Endothelial cell of umbilical vein (primary cell): Measurements from ENCODE around the gene AFF4. TPM values are rescaled to one million over a fixed set of nuclear protein-coding genes. Genes with fewer than 3 reads are reported as not detected.

Experiments used
- BruUV-seq: library from RNA; stranded (reverse); fragments of 400-500 nt; replicated peaks from 2 replicates; lab custom pipeline; 2021; lab: Mats Ljungman, UMichigan
- CTCF ChIA-PET: fragments of 300-600, 350-600 bp; sonication (Branson Sonifier 250); formaldehyde crosslinking; loops from one replicate; lab custom pipeline; 2021; ENCODE audit warnings: antibody characterized with exemption, inconsistent platforms; lab: Charles Lee
- POLR2A ChIA-PET: fragments of 300-600, 350-600 bp; sonication (Branson Sonifier 250); formaldehyde crosslinking; loops from one replicate; lab custom pipeline; 2021; ENCODE audit warnings: antibody characterized with exemption, inconsistent platforms; lab: Charles Lee
- DNase-seq: peaks from one replicate; pipeline ENCODE4 v3.0.0-alpha.2; 2011; ENCODE audit warnings: low read depth, low spot score
- FAIRE-seq: peaks from 2 replicates; lab custom pipeline; 2011; peaks lifted over from hg19 to GRCh38; lab: Jason Lieb, UNC
- H2AFZ ChIP-seq: 2 replicates; pipeline ENCODE4 v1.6.0; 2012; ENCODE audit warnings: low read depth, low read length, control low read depth, inconsistent platforms
- H3K27ac ChIP-seq: 2 replicates; pipeline ENCODE4 v1.5.1; 2011; ENCODE audit warnings: low read depth, mild to moderate bottlenecking, control low read depth, low read length, moderate library complexity; ENCODE audit not compliant: insufficient read depth
- H3K27me3 ChIP-seq, 2 experiments: 2 replicates each; pipeline versions ENCODE4 v1.6.0 to v1.6.1; 2011; ENCODE audit warnings: low read length in 2 of 2, mixed read lengths in 1 of 2; ENCODE audit not compliant: control insufficient read depth in 2 of 2, insufficient read depth in 2 of 2
- H3K36me3 ChIP-seq, 2 experiments: 2 replicates in 1 of 2; 3 replicates in 1 of 2; pipeline ENCODE4 v1.5.1; 2011; ENCODE audit warnings: low read length in 2 of 2, mild to moderate bottlenecking in 1 of 2, moderate library complexity in 1 of 2; ENCODE audit not compliant: control insufficient read depth in 2 of 2, insufficient read depth in 2 of 2; ENCODE audit errors: extremely low read depth in 1 of 2
- H3K4me1 ChIP-seq: 3 replicates; pipeline ENCODE4 v1.5.1; 2011; ENCODE audit warnings: mild to moderate bottlenecking, low read length; ENCODE audit not compliant: control insufficient read depth, insufficient read depth; ENCODE audit errors: extremely low read depth
- H3K4me2 ChIP-seq: 2 replicates; pipeline ENCODE4 v1.6.1; 2011; ENCODE audit warnings: low read length, control low read depth, mixed read lengths; ENCODE audit not compliant: insufficient read depth
- H3K4me3 ChIP-seq, 3 experiments: fragments of 200-600 bp in 1 of 3; sonication (generic), shearing (Covaris generic) in 1 of 3; replicated peaks in 1 of 3; 2 replicates each; pipeline ENCODE4 v1.5.1; 2011 to 2016; ENCODE audit warnings: control low read depth in 3 of 3, low read length in 3 of 3, mild to moderate bottlenecking in 2 of 3, inconsistent platforms in 1 of 3, low read depth in 1 of 3, moderate library complexity in 1 of 3; ENCODE audit not compliant: insufficient read depth in 1 of 3
- H3K79me2 ChIP-seq: 2 replicates; pipeline ENCODE4 v1.6.0; 2012; ENCODE audit warnings: low read length, inconsistent platforms; ENCODE audit not compliant: control insufficient read depth, insufficient read depth
- H3K9ac ChIP-seq: replicated peaks from 2 replicates; pipeline ENCODE3; 2011; ENCODE audit warnings: low read length, control low read depth; ENCODE audit not compliant: insufficient read depth; ENCODE audit errors: extremely low read depth
- H3K9me1 ChIP-seq: replicated peaks from 3 replicates; pipeline ENCODE4 v1.6.0; 2011; ENCODE audit warnings: mild to moderate bottlenecking, low read length; ENCODE audit not compliant: control insufficient read depth, insufficient read depth; ENCODE audit errors: extremely low read depth
- H3K9me3 ChIP-seq: replicated peaks from 2 replicates; pipeline ENCODE4 v1.5.1; 2012; ENCODE audit warnings: low read length, inconsistent platforms; ENCODE audit not compliant: control insufficient read depth, insufficient read depth
- H4K20me1 ChIP-seq: replicated peaks from 2 replicates; pipeline ENCODE3; 2011; ENCODE audit warnings: mild to moderate bottlenecking, low read length; ENCODE audit not compliant: control insufficient read depth, insufficient read depth; ENCODE audit errors: extremely low read depth
- EZH2 ChIP-seq: IDR thresholded peaks from 2 replicates; pipeline ENCODE4 v1.6.1; 2012; ENCODE audit warnings: borderline replicate concordance, low read depth, mild to moderate bottlenecking, moderate library complexity, low read length, inconsistent platforms; ENCODE audit not compliant: severe bottlenecking
- FOS ChIP-seq: IDR thresholded peaks from 2 replicates; pipeline ENCODE4 v1.6.1; 2011; ENCODE audit warnings: mild to moderate bottlenecking, low read length, moderate library complexity, borderline replicate concordance; ENCODE audit not compliant: insufficient read depth
- GATA2 ChIP-seq: IDR thresholded peaks from 2 replicates; pipeline ENCODE4 v1.7.0; 2011; ENCODE audit warnings: low read depth, mild to moderate bottlenecking, moderate library complexity, mixed read lengths, low read length; ENCODE audit not compliant: insufficient read length, insufficient read depth
- JUN ChIP-seq: IDR thresholded peaks from 2 replicates; pipeline ENCODE4 v1.6.1; 2011; ENCODE audit warnings: borderline replicate concordance, low read depth; ENCODE audit not compliant: insufficient read length, insufficient read depth
- MAX ChIP-seq: IDR thresholded peaks from 2 replicates; pipeline ENCODE4 v1.6.1; 2011; ENCODE audit not compliant: insufficient read depth, insufficient read length
- MYC ChIP-seq: IDR thresholded peaks from one replicate; pipeline ENCODE4 v1.6.1; 2011; ENCODE audit warnings: mild to moderate bottlenecking, low read depth, low read length
- POLR2A ChIP-seq: IDR thresholded peaks from 2 replicates; pipeline ENCODE4 v1.6.1; 2012; ENCODE audit warnings: low read depth, mild to moderate bottlenecking, control low read depth, low read length
- POLR2AphosphoS5 ChIP-seq: IDR thresholded peaks from 2 replicates; pipeline ENCODE4 v1.6.1; 2012; ENCODE audit warnings: low read depth, mild to moderate bottlenecking, control low read depth, low read length, moderate library complexity; ENCODE audit not compliant: insufficient read depth
- dilution Hi-C: fragments of 300-500 bp; cut with MboI; formaldehyde crosslinking; loops from one replicate; pipeline ENCODE4 v1.15.0; 2019; ENCODE audit warnings: low sequenced_read_pairs; ENCODE audit not compliant: extremely low pct_ligation_motif_present
- intact Hi-C: fragments of 100-400 bp; cut with micrococcal nuclease; formaldehyde crosslinking; loops from one replicate; pipeline ENCODE4 v1.10.0; 2022
- polyA plus RNA-seq, 4 experiments: library from polyadenylated mRNA; depleted of rRNA in 3 of 4; stranded (reverse) in 3 of 4; unstranded in 1 of 4; fragments of >200 nt; gene quantifications; 2 replicates each; pipeline versions ENCODE4 v1.2.1 to v1.2.3, GENCODE V29; 2011 to 2012; ENCODE audit warnings: missing spikeins in 1 of 4
- total RNA-seq: library from RNA; stranded (reverse); gene quantifications from 2 replicates; pipeline ENCODE4 v1.2.3, GENCODE V29; 2021
- TF ChIP-seq, protein P1 (sequence below), 2 donors: IDR thresholded peaks; 1 replicate in 1 of 2; 2 replicates in 1 of 2; pipeline ENCODE4 v1.5.1; 2011; ENCODE audit warnings: low read length in 2 of 2, mild to moderate bottlenecking in 2 of 2, moderate library complexity in 2 of 2, control low read depth in 1 of 2, inconsistent platforms in 1 of 2, low read depth in 1 of 2; ENCODE audit not compliant: insufficient read depth in 1 of 2; ENCODE audit errors: extremely low read depth in 1 of 2

Gene AFF4
- total and polyA plus RNA-seq, 2 donors (not counting 3 experiments of a cell fraction or from before 2014, with no cell fraction given), result 27.0 to 88.3 TPM

DNA sequence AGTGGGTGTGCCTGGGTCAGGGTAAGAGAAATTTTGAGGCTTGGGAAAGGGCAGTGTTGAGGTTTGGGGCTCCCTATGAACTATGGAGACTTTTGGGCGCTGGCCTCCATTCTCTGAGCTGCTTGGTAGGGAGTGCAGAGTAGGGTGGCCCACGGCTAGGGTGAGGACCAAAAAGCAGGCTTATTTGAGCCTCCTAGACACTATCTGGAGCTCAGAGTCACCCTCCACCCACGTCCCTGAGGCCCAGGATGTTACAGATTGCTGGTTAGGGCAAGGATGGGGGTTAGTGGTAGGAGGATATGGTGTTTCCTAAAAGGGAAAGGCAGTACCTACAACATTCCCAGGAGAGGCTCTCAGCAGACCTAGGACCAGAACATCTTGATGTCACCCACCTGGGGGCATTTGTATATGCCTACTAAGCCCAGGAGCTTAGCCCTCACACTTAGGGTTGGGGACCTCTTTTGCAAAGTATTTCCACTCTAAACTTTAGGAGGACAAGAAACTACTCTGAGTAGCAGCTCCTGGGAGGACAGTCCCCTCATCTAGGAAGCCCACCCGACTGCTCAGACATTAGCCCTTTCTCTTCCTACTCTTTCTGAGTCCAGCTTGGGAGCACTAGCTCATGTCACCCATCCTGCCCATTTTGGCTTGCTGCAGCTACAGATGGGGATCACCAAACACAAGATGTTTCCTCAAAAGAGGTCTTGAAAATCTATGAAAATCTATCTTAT, 135.3 kb downstream of the AFF4 start:
- Histone ChIP-seq H2AFZ (no peak overlapping the region), H3K9me3 (no peaks in the 10 kb centered on the region), H3K27me3 (no peaks in the 10 kb centered on the region), H3K27ac (no peak overlapping the region), H3K4me1 (peaks cover 12% of the 10 kb centered on the region), H3K36me3 (peaks cover 2 to 4% of the 10 kb centered on the region in 2 experiments), H4K20me1 (no peaks in the 10 kb centered on the region), H3K4me2 (no peak overlapping the region), H3K9me1 (no peaks in the 10 kb centered on the region), H3K9ac (no peak overlapping the region), H3K79me2 (no peaks in the 10 kb centered on the region), H3K4me3 (no peak overlapping the region)
- intact Hi-C loops, result loop anchor here (10.0 kb wide), 1 partner anchor 533 kb away; the partner anchor contains the start of gene SLC22A4
- ChIA-PET CTCF (interaction anchor here (0.8 to 9.9 kb wide), 8 partner anchors 8 to 442 kb away, joined by 3 to 122 read pairs (median 4); no protein-coding TSS in a partner anchor), POLR2A (no interaction called here)
- DNase-seq, result no peak
- TF ChIP-seq MAX (no peak), JUN (no peak), GATA2 (no peak), MYC (no peak), POLR2AphosphoS5 (no peak), POLR2A (no peak), EZH2 (no peak), FOS (no peak)
- TF ChIP-seq, protein P1, sequence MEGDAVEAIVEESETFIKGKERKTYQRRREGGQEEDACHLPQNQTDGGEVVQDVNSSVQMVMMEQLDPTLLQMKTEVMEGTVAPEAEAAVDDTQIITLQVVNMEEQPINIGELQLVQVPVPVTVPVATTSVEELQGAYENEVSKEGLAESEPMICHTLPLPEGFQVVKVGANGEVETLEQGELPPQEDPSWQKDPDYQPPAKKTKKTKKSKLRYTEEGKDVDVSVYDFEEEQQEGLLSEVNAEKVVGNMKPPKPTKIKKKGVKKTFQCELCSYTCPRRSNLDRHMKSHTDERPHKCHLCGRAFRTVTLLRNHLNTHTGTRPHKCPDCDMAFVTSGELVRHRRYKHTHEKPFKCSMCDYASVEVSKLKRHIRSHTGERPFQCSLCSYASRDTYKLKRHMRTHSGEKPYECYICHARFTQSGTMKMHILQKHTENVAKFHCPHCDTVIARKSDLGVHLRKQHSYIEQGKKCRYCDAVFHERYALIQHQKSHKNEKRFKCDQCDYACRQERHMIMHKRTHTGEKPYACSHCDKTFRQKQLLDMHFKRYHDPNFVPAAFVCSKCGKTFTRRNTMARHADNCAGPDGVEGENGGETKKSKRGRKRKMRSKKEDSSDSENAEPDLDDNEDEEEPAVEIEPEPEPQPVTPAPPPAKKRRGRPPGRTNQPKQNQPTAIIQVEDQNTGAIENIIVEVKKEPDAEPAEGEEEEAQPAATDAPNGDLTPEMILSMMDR (IDR thresholded peaks at IDR 0.05; ENCODE audit: extremely low read depth in 1 of 2, insufficient read depth in 1 of 2, low read depth in 1 of 2, low read length in 2 of 2), result no peak
- no TSS peak for BruUV-seq
- no peak for FAIRE-seq
- dilution Hi-C loops, result no loop called here
